Motor neuron (in vitro differentiated cells): ENCODE data around the gene CORO7. TPM values are rescaled to one million over a fixed set of nuclear protein-coding genes. Genes with fewer than 3 reads are reported as not detected.

ENCODE experiments used
- ATAC-seq, 8 experiments: fragments of 200-7000 bp; cut with Tn5 transposase; replicated peaks in 6 of 8; 2 replicates each; pipeline ENCODE4 v1.8.0; 2021; ENCODE audit warnings: mild to moderate bottlenecking in 8 of 8, moderate library complexity in 8 of 8
- H3K27ac ChIP-seq, 2 donors: fragments of 250-450 bp; sonication (Bioruptor Pico); 2 replicates each; pipeline ENCODE4 v1.9.0; 2021; ENCODE audit warnings: antibody characterized with exemption in 2 of 2, mild to moderate bottlenecking in 2 of 2, moderate library complexity in 1 of 2
- H3K4me1 ChIP-seq, 2 donors: fragments of 250-450 bp; sonication (Bioruptor Pico); replicated peaks in 1 of 2; 2 replicates each; pipeline ENCODE4 v1.6.1; 2021; ENCODE audit warnings: antibody characterized with exemption in 2 of 2, mild to moderate bottlenecking in 2 of 2, moderate library complexity in 1 of 2
- H3K4me3 ChIP-seq, 5 donors: fragments of 250-450 bp; sonication (Bioruptor Pico); 2 replicates each; pipeline ENCODE4 v1.9.0; 2021; ENCODE audit warnings: antibody characterized with exemption in 5 of 5, mild to moderate bottlenecking in 5 of 5, moderate library complexity in 4 of 5
- WGBS, 10 experiments: fragments of 450-650 bp; shearing (Covaris generic); methylation state at CpG; one replicate each; pipeline ENCODE4 v1.0.0; 2022; 5-methylcytosine and 5-hydroxymethylcytosine counted together
- in situ Hi-C, 9 experiments: fragments of 400-800 bp; cut with MboI; loops; one replicate each; pipeline ENCODE4 v1.15.0; 2021; ENCODE audit warnings: low sequenced_read_pairs in 9 of 9, low pct_unique_long_range_greater_than_20kb in 2 of 9; ENCODE audit not compliant: unreplicated experiment in 9 of 9
- total RNA-seq, 8 experiments: library from RNA; unstranded; fragments of 300-600 nt; gene quantifications; 2 replicates each; pipeline versions ENCODE4 v1.2.3 to v1.2.4, GENCODE V29; 2022

CORO7 gene
- total RNA-seq, 8 experiments from 2014 or later, result 6.0 to 30.1 (median 26.8) TPM

DNA sequence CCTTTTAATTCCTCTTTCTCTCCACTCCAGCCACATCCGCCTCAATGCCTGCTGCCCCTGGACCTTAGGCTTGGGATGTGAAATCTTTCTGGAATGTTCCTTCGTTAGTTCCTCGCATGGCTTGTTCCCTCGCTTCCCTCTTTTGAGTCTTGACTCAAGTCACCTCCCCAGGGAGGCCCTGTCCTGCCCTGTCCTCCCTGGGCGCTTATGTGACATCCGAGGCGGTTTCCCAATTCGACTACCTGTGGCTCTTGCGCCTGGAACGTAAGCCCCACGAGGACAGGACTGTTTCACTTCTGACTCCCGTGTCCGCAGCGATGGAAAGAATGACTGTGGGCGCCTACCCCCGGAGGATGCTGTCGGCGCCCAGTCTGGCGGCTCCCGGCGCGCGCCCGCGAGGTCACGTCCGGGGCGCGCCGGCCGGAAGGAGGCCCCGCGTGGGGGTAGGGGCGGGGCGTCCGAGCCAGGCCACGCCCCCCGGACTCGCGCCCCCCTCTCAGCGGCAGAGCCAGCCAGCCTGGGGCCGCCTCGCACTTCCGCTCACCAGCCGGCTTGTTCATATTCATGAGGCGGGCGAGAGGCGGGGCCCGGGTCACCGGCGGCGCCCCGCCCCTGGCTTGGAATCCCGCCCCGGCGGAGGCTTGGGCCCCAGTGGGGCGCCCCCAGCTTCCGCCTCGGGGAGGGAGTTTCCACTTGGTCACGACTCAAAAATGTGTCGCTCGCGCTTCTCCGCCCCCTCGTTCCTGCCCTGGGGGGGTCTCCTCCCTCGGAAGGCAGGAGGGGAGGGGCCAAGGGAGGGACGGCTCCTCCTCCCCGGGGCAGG, 109.0 kb downstream of the CORO7 start:
- 2 to 57% (median 24%) methylated on average over 1 to 8 of the region's 68 CpGs; no CpG with 5 or more reads in 3 of the 10 experiments for WGBS, 10 experiments
- peak overlapping the region; percentile 40 to 44 (median 43) for H3K4me3 ChIP-seq
- ATAC-seq, result peak; percentile 76 to 93 (median 82)
- in situ Hi-C loops, result no loop called here
- peaks cover 14 to 35% of the 10 kb centered on the region in 2 donors for H3K4me1 ChIP-seq
- H3K27ac ChIP-seq, result peak overlapping the region; percentile 74 to 84

DNA sequence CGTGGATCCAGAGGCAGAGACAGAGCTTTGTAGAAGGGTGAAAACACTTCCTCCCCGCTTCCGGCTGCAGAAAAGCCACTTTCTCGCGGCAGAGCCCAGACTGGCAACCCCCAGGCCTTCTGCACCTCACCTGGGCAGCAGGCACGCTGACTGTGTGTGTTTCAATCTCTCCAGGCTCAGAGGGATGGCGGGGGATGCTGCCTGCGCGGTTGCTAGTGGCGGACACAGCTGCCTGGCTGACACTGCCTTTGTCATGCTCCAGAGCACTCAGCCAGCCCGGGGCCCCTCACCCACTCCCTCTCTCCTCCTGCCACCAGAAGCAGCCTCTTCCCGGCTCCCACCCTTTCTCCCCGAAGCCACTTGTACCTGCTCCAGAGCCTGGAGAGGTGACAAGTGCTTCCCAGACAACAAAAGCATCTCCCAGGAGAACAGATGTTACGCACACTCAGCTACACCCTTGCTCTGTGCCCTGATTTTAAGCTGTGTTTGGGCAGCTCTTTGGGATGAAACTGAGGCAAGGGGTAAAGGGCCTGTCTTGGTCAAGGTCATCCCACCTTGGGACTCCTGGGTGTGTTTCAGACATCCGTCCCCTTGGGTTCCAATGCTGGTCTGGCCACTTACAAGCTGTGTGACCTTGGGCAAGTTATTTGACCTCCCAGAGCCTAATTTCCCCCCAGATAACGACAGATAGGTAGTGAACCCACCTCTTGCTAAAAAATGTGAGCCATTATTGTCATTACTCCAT, 109.8 kb downstream of the CORO7 start:
- Histone ChIP-seq H3K4me3 (peak overlapping the region; percentile 40 to 44 (median 43)), H3K27ac (peak overlapping the region; percentile 56 to 84), H3K4me1 (peaks cover 14 to 35% of the 10 kb centered on the region in 2 donors)
- WGBS, 10 experiments, result 14 to 80% (median 35%) methylated on average over 1 to 4 of the region's 16 CpGs; no CpG with 5 or more reads in 3 of the 10 experiments
- ATAC-seq, result peak in 5 of 8 experiments; percentile 13 to 39 (median 27)
- in situ Hi-C loops, result no loop called here

Other genes with a start within 250 kb of the CORO7 start
- under 1 TPM; 0.07 to 0.71 (median 0.34) TPM for gene SRL, start 174.5 kb downstream of the CORO7 start, total RNA-seq
- gene TFAP4, start 143.6 kb downstream of the CORO7 start, total RNA-seq, result 10 to 100 TPM in 6 of 8 experiments, 1 to 10 TPM in 2; 3.6 to 25.6 (median 18.5) TPM
- 10 to 100 TPM in 1 of 8 experiments, 1 to 10 TPM in 7; 2.7 to 10.2 (median 7.5) TPM for gene GLIS2, start 100.5 kb downstream of the CORO7 start, total RNA-seq
- gene PAM16, start 65.3 kb downstream of the CORO7 start, total RNA-seq, result 10 to 100 TPM; 52.1 to 82.1 (median 66.8) TPM
- 10 to 100 TPM in 2 of 8 experiments, 1 to 10 TPM in 4, under 1 TPM in 2; 0.33 to 55.0 (median 4.3) TPM for gene VASN, start 44.7 kb downstream of the CORO7 start, total RNA-seq
- 10 to 100 TPM; 28.3 to 69.4 (median 44.3) TPM for gene DNAJA3, start 9.3 kb upstream of the CORO7 start, total RNA-seq
- 10 to 100 TPM in 6 of 8 experiments, 1 to 10 TPM in 2; 2.8 to 77.3 (median 41.7) TPM for gene NMRAL1, start 58.0 kb upstream of the CORO7 start, total RNA-seq
- 10 to 100 TPM; 31.5 to 67.8 (median 44.1) TPM for gene HMOX2, start 59.8 kb upstream of the CORO7 start, total RNA-seq
- 10 to 100 TPM; 22.5 to 54.3 (median 28.3) TPM for gene CDIP1, start 122.2 kb upstream of the CORO7 start, total RNA-seq
- gene C16orf96, start 139.7 kb upstream of the CORO7 start, total RNA-seq, result under 1 TPM; 0.10 to 1.00 (median 0.32) TPM
- 10 to 100 TPM in 5 of 8 experiments, 1 to 10 TPM in 3; 6.9 to 20.8 (median 11.3) TPM for gene UBALD1, start 198.3 kb upstream of the CORO7 start, total RNA-seq
- 10 to 100 TPM; 16.3 to 69.6 (median 34.5) TPM for gene MGRN1, start 208.2 kb upstream of the CORO7 start, total RNA-seq